Liver (tissue), 9 donors: ENCODE results near the gene RNF144B. TPM values are rescaled to one million over a fixed set of nuclear protein-coding genes. Genes with fewer than 3 reads are reported as not detected.
"Not testable (repeated sequence)": the region's sequence is repeated elsewhere in the genome, so short reads cannot be mapped to it uniquely, and the experiment has no call there.

Experiments used
- DNase-seq: peaks from one replicate; pipeline ENCODE4 v3.0.0-alpha.2; 2017; ENCODE audit warnings: low spot score
- H3K27ac ChIP-seq, 2 donors: one replicate each; pipeline ENCODE4 v1.7.0; 2013; ENCODE audit warnings: inconsistent platforms in 2 of 2, low read length in 2 of 2, control low read depth in 1 of 2, low read depth in 1 of 2, mild to moderate bottlenecking in 1 of 2
- H3K27me3 ChIP-seq, 4 donors: one replicate each; pipeline versions ENCODE4 v1.6.1 to v1.7.0; 2013; ENCODE audit warnings: low read length in 3 of 4, inconsistent platforms in 1 of 4, mild to moderate bottlenecking in 1 of 4, moderate library complexity in 1 of 4; ENCODE audit not compliant: control insufficient read depth in 4 of 4, insufficient read depth in 4 of 4
- H3K36me3 ChIP-seq, 4 donors: one replicate each; pipeline versions ENCODE4 v1.6.1 to v1.7.0; 2013; ENCODE audit warnings: low read length in 3 of 4, mild to moderate bottlenecking in 3 of 4, low read depth in 1 of 4, moderate library complexity in 1 of 4; ENCODE audit not compliant: control insufficient read depth in 4 of 4, insufficient read depth in 3 of 4
- H3K4me1 ChIP-seq, 4 donors: one replicate each; pipeline versions ENCODE4 v1.6.1 to v1.7.0; 2013; ENCODE audit warnings: low read length in 3 of 4, mild to moderate bottlenecking in 3 of 4, moderate library complexity in 1 of 4; ENCODE audit not compliant: control insufficient read depth in 4 of 4, insufficient read depth in 4 of 4
- H3K4me3 ChIP-seq, 3 donors: one replicate each; pipeline versions ENCODE4 v1.6.1 to v1.7.0; 2013; ENCODE audit warnings: low read length in 3 of 3, control low read depth in 1 of 3, low read depth in 1 of 3, mild to moderate bottlenecking in 1 of 3
- H3K9ac ChIP-seq, 2 donors: one replicate each; pipeline ENCODE4 v1.7.0; 2013; ENCODE audit warnings: low read length in 2 of 2, mild to moderate bottlenecking in 2 of 2, moderate library complexity in 2 of 2, control low read depth in 1 of 2, low read depth in 1 of 2
- H3K9me3 ChIP-seq, 4 donors: one replicate each; pipeline versions ENCODE4 v1.6.1 to v1.7.0; 2013; ENCODE audit warnings: low read length in 3 of 4; ENCODE audit not compliant: control insufficient read depth in 4 of 4
- ATF3 ChIP-seq: IDR thresholded peaks from 2 replicates; pipeline ENCODE4 v1.6.1; 2016; ENCODE audit warnings: antibody characterized with exemption
- CTCF ChIP-seq: fragments of 150-350 bp; IDR thresholded peaks from 2 replicates; pipeline ENCODE4 v1.5.1; 2017; ENCODE audit warnings: improper control_type of control experiment, low read depth, low read length; ENCODE audit not compliant: missing input control
- EGR1 ChIP-seq, 2 donors: IDR thresholded peaks; 2 replicates each; pipeline ENCODE4 v1.6.1; 2016 to 2018; ENCODE audit warnings: antibody characterized with exemption in 2 of 2, low read depth in 2 of 2
- FOXA1 ChIP-seq: IDR thresholded peaks from 2 replicates; pipeline ENCODE4 v1.6.1; 2016; ENCODE audit warnings: antibody characterized with exemption
- GABPA ChIP-seq, 2 donors: IDR thresholded peaks in 1 of 2; conservative IDR thresholded peaks in 1 of 2; 2 replicates each; pipeline ENCODE4 v1.6.1; 2016; ENCODE audit warnings: antibody characterized with exemption in 2 of 2, mild to moderate bottlenecking in 1 of 2, moderate library complexity in 1 of 2
- HNF4A ChIP-seq, 2 donors: conservative IDR thresholded peaks; 2 replicates each; pipeline ENCODE4 v1.6.1; 2016; ENCODE audit warnings: antibody characterized with exemption in 2 of 2, mild to moderate bottlenecking in 2 of 2
- HNF4G ChIP-seq: IDR thresholded peaks from 2 replicates; pipeline ENCODE4 v1.6.1; 2016; ENCODE audit warnings: antibody characterized with exemption
- JUND ChIP-seq, 2 donors: IDR thresholded peaks; 2 replicates each; pipeline ENCODE4 v1.6.1; 2016; ENCODE audit warnings: antibody characterized with exemption in 2 of 2
- NR2F2 ChIP-seq: IDR thresholded peaks from 2 replicates; pipeline ENCODE4 v1.6.1; 2016; ENCODE audit warnings: antibody characterized with exemption
- RAD21 ChIP-seq, 2 donors: IDR thresholded peaks; 2 replicates each; pipeline ENCODE4 v1.6.1; 2016; ENCODE audit warnings: antibody characterized with exemption in 2 of 2, mild to moderate bottlenecking in 2 of 2
- RXRA ChIP-seq, 2 donors: IDR thresholded peaks; 2 replicates each; pipeline ENCODE4 v1.6.1; 2017 to 2018; ENCODE audit warnings: antibody characterized with exemption in 2 of 2, mild to moderate bottlenecking in 1 of 2
- SP1 ChIP-seq: IDR thresholded peaks from 2 replicates; pipeline ENCODE4 v1.6.1; 2018; ENCODE audit warnings: antibody characterized with exemption, mild to moderate bottlenecking
- TAF1 ChIP-seq: conservative IDR thresholded peaks from 2 replicates; pipeline ENCODE4 v1.6.1; 2016; ENCODE audit warnings: antibody characterized with exemption, mild to moderate bottlenecking
- YY1 ChIP-seq: IDR thresholded peaks from 2 replicates; pipeline ENCODE4 v1.6.1; 2016; ENCODE audit warnings: antibody characterized with exemption, mild to moderate bottlenecking
- WGBS: extraction: QIAGEN DNeasy Blood & Tissue Kit; methylation state at CpG from one replicate; pipeline ENCODE4 v1.1.7; 2013; 5-methylcytosine and 5-hydroxymethylcytosine counted together
- polyA plus RNA-seq, 2 donors: library from polyadenylated mRNA; stranded (reverse) in 1 of 2; unstranded in 1 of 2; fragments of 200-250 nt in 1 of 2; fragments of >200 nt in 1 of 2; fragmentation: Nextera tagmentation in 1 of 2; extraction: Ambion mirVana in 1 of 2; gene quantifications; one replicate each; pipeline versions ENCODE4 v1.2.1 to v1.2.3, GENCODE V29; 2013 to 2015
- total RNA-seq, 2 donors: library from RNA; depleted of rRNA; stranded (reverse); fragments of >200 nt; gene quantifications; one replicate each; pipeline ENCODE4 v1.2.3, GENCODE V29; 2014
- TF ChIP-seq, protein P1 (sequence below): IDR thresholded peaks from 2 replicates; pipeline ENCODE4 v1.6.1; 2016; ENCODE audit warnings: antibody characterized with exemption
- TF ChIP-seq, protein P2 (sequence below): IDR thresholded peaks from 2 replicates; pipeline ENCODE4 v1.6.1; 2016; ENCODE audit warnings: antibody characterized with exemption, mild to moderate bottlenecking
- donor health status: healthy.
- donor health status: healthy.
- donor health status: healthy.
- donor health status: healthy.
- donor health status: healthy.

RNF144B gene
- total and polyA plus RNA-seq, 4 donors = 3.0 to 15.1 (median 7.6) TPM

DNA sequence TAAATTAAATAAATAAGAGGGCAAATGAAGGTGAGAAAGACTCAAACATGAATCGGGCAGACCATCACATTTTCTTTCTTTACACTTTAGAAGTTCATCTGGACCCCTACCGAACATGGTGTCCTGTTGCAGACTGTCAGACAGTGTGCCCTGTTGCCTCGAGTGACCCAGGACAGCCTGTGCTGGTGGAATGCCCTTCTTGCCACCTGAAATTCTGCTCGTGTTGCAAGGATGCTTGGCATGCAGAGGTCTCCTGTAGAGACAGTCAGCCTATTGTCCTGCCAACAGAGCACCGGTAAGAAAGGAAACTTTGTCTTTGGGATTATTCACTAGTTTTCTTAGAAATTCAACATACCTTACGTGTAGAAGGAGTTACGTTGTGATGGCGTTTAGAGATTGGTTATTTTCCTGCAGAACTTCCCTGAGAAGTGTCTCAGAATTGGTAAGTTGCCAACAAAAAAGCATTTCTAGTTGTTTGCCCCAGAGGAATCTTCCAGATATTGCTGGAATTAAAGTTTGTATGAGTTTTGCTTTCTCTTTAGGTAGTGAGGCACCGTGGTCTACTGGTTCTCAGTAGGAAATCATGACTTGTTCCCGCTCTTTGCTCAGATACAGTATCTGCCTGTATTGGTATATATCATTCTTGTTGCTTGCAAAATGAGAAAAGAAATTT lies 70.1 kb downstream of the RNF144B start:
- H3K27me3 ChIP-seq = no peaks in the 10 kb centered on the region
- no peaks in the 10 kb centered on the region for H3K9me3 ChIP-seq
- TF ChIP-seq YY1 (no peak), GABPA (IDR thresholded peaks at IDR 0.05 in 1 of 2, conservative IDR thresholded peaks at IDR 0.05 in 1 of 2) (no peak), CTCF (no peak), SP1 (no peak), HNF4A (conservative IDR thresholded peaks at IDR 0.05) (no peak), JUND (IDR thresholded peaks at IDR 0.05) (no peak), FOXA1 (no peak), ATF3 (no peak), NR2F2 (no peak), RXRA (IDR thresholded peaks at IDR 0.05) (no peak), EGR1 (IDR thresholded peaks at IDR 0.05; ENCODE audit: low read depth in 2 of 2) (no peak), HNF4G (no peak), RAD21 (IDR thresholded peaks at IDR 0.05) (no peak)
- TF ChIP-seq, protein P1, sequence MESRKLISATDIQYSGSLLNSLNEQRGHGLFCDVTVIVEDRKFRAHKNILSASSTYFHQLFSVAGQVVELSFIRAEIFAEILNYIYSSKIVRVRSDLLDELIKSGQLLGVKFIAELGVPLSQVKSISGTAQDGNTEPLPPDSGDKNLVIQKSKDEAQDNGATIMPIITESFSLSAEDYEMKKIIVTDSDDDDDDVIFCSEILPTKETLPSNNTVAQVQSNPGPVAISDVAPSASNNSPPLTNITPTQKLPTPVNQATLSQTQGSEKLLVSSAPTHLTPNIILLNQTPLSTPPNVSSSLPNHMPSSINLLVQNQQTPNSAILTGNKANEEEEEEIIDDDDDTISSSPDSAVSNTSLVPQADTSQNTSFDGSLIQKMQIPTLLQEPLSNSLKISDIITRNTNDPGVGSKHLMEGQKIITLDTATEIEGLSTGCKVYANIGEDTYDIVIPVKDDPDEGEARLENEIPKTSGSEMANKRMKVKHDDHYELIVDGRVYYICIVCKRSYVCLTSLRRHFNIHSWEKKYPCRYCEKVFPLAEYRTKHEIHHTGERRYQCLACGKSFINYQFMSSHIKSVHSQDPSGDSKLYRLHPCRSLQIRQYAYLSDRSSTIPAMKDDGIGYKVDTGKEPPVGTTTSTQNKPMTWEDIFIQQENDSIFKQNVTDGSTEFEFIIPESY = no peak
- no peak overlapping the region for H3K9ac ChIP-seq
- H3K27ac ChIP-seq = peak overlapping the region in 1 of 2 donors; percentile 1
- no peak for DNase-seq
- H3K36me3 ChIP-seq = peaks cover 1 to 34% (median 25%) of the 10 kb centered on the region in 4 donors
- 62% methylated on average over 10 of the region's 10 CpGs for WGBS
- no peaks in the 10 kb centered on the region for H3K4me1 ChIP-seq
- H3K4me3 ChIP-seq = no peak overlapping the region

DNA sequence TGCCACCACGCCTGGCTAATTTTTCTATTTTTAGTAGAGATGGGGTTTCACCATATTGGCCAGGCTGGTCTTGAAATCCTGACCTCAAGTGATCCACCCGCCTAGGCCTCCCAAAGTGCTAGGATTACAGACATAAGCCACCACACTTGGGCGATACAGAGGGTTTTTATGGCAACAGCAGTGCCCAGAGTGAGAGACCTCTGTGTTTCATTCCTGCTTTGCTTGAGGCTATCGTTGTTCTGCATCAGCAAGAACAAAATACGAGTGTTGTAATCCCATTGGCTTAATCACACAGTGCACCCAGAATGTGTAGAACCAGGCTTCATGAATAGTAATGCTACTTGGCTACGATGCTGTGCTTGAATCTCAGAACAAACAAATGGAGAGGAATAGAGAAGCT lies 70.9 kb downstream of the RNF144B start:
- H3K27me3 ChIP-seq, H3K9ac ChIP-seq, H3K9me3 ChIP-seq, H3K27ac ChIP-seq, H3K4me3 ChIP-seq, DNase-seq, H3K4me1 ChIP-seq: not testable (repeated sequence)
- 94% methylated on average over 6 of the region's 6 CpGs for WGBS
- H3K36me3 ChIP-seq = peaks cover 1 to 36% (median 25%) of the 10 kb centered on the region in 4 donors

GRCh38 chr6:18463429-18463828 lies 76.3 kb downstream of the RNF144B start:
- Histone ChIP-seq H3K4me3 (no peak overlapping the region), H3K27me3 (no peaks in the 10 kb centered on the region), H3K27ac (no peak overlapping the region), H3K4me1 (peaks cover 6 to 49% (median 28%) of the 10 kb centered on the region in 4 donors), H3K9ac (no peak overlapping the region), H3K36me3 (peaks cover 1 to 39% (median 23%) of the 10 kb centered on the region in 4 donors), H3K9me3 (no peaks in the 10 kb centered on the region)
- 96% methylated on average over 3 of the region's 3 CpGs for WGBS
- TF ChIP-seq, protein P2, sequence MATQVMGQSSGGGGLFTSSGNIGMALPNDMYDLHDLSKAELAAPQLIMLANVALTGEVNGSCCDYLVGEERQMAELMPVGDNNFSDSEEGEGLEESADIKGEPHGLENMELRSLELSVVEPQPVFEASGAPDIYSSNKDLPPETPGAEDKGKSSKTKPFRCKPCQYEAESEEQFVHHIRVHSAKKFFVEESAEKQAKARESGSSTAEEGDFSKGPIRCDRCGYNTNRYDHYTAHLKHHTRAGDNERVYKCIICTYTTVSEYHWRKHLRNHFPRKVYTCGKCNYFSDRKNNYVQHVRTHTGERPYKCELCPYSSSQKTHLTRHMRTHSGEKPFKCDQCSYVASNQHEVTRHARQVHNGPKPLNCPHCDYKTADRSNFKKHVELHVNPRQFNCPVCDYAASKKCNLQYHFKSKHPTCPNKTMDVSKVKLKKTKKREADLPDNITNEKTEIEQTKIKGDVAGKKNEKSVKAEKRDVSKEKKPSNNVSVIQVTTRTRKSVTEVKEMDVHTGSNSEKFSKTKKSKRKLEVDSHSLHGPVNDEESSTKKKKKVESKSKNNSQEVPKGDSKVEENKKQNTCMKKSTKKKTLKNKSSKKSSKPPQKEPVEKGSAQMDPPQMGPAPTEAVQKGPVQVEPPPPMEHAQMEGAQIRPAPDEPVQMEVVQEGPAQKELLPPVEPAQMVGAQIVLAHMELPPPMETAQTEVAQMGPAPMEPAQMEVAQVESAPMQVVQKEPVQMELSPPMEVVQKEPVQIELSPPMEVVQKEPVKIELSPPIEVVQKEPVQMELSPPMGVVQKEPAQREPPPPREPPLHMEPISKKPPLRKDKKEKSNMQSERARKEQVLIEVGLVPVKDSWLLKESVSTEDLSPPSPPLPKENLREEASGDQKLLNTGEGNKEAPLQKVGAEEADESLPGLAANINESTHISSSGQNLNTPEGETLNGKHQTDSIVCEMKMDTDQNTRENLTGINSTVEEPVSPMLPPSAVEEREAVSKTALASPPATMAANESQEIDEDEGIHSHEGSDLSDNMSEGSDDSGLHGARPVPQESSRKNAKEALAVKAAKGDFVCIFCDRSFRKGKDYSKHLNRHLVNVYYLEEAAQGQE = no peak
- TF ChIP-seq HNF4A (conservative IDR thresholded peaks at IDR 0.05) = no peak
- TF ChIP-seq GABPA (IDR thresholded peaks at IDR 0.05 in 1 of 2, conservative IDR thresholded peaks at IDR 0.05 in 1 of 2) = no peak
- TF ChIP-seq SP1 = no peak
- no peak for TF ChIP-seq RXRA (IDR thresholded peaks at IDR 0.05)
- TF ChIP-seq CTCF = no peak
- no peak for TF ChIP-seq EGR1 (IDR thresholded peaks at IDR 0.05; ENCODE audit: low read depth in 2 of 2)
- TF ChIP-seq TAF1 = no peak
- DNase-seq = no peak
